Fibroblast of the aortic adventitia (primary cell): ENCODE measurements around the gene NPY2R. TPM values are rescaled to one million over a fixed set of nuclear protein-coding genes. Genes with fewer than 3 reads are reported as not detected.

ENCODE experiments used
- DNase-seq: peaks from one replicate; pipeline ENCODE4 v3.0.0-alpha.2; 2010; ENCODE audit warnings: low read depth
- H3K4me3 ChIP-seq: 2 replicates; pipeline ENCODE4 v1.5.1; 2011; ENCODE audit warnings: low read depth, mild to moderate bottlenecking, control low read depth, low read length, moderate library complexity
- CTCF ChIP-seq: IDR thresholded peaks from 2 replicates; pipeline ENCODE4 v1.5.1; 2011; ENCODE audit warnings: mild to moderate bottlenecking, low read length, control low read depth, inconsistent platforms; ENCODE audit not compliant: insufficient read depth
- total RNA-seq: library from RNA; depleted of rRNA; stranded (reverse); fragments of >200 nt; gene quantifications from 2 replicates; pipeline ENCODE4 v1.2.3, GENCODE V29; 2012; ENCODE audit warnings: low replicate concordance

Gene NPY2R
- total RNA-seq, 1 donor: 0.27 TPM

- TF ChIP-seq CTCF: no peak
- no peak for DNase-seq
- no peak overlapping the region for H3K4me3 ChIP-seq
Measured at GRCh38 chr4:155245105-155245504, 36.7 kb downstream of the NPY2R start.

GRCh38 chr4:155248002-155248896 is 39.8 kb downstream of the NPY2R start:
- no peak for DNase-seq
- no peak for TF ChIP-seq CTCF

GRCh38 chr4:155249016-155249566 is 40.7 kb downstream of the NPY2R start:
- TF ChIP-seq CTCF: no peak
- DNase-seq: no peak
- no peak overlapping the region for H3K4me3 ChIP-seq

More at GRCh38 chr4:155248002-155248896, 39.8 kb downstream of the NPY2R start:
- H3K4me3 ChIP-seq: no peak overlapping the region

GRCh38 chr4:155252327-155252726 is 43.9 kb downstream of the NPY2R start:
- TF ChIP-seq CTCF: no peak
- DNase-seq: no peak
- no peak overlapping the region for H3K4me3 ChIP-seq

GRCh38 chr4:155263480-155263879 is 55.0 kb downstream of the NPY2R start:
- H3K4me3 ChIP-seq: no peak overlapping the region
- DNase-seq: no peak
- TF ChIP-seq CTCF: no peak

GRCh38 chr4:155265113-155265512 is 56.7 kb downstream of the NPY2R start:
- DNase-seq: no peak
- no peak for TF ChIP-seq CTCF
- no peak overlapping the region for H3K4me3 ChIP-seq

Other genes with a start within 250 kb of the NPY2R start
- gene MAP9, start 168.3 kb downstream of the NPY2R start, total RNA-seq: 6.5 and 19.0 TPM in 2 replicates